Loucy (cell line): ENCODE results near the gene SCIMP.

ENCODE experiments used
- EZH2phosphoT487 ChIP-seq: fragments of 200-600 bp; IDR thresholded peaks from 2 replicates; pipeline ENCODE4 v1.6.1; 2018; ENCODE audit warnings: antibody characterized with exemption, mild to moderate bottlenecking, moderate library complexity, borderline replicate concordance
- TF ChIP-seq, protein P1 (sequence below): fragments of 200-600 bp; sonication (generic); conservative IDR thresholded peaks from 2 replicates; pipeline ENCODE4 v1.5.1; 2014; ENCODE audit warnings: mild to moderate bottlenecking, antibody characterized with exemption, low read length

DNA sequence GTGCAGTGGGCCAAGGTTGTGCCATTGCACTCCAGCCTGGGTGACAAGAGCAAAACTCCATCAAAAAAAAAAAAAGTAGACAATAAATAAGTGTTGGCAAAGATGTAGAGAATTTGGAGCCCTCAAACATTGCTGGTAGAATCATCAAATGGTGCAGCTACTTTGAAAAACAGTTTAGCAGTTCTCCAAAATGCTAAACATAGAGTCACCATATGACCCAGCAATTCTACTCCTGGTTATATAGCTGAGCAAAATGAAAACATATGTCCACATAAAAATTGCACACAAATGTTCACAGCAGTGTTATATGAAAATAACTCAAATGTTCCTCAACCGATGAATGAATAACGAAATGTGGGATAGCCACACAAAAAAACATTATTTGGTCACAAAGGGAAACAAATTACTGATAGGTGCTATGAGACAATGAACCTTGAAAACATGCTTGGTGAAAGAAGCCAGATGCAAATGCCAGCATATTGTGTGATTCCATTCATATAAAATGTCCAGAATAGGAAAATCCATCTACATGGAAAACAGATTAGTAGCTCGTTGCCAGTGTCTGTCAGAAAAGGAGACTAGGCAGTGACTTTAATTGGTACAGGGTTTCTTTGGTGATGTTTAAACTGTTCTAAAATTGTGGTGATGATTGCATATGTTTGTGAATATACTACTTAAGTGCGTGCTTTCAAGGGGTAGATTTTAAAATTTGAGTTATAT, 34.7 kb upstream of the SCIMP start:
- TF ChIP-seq, protein P1, sequence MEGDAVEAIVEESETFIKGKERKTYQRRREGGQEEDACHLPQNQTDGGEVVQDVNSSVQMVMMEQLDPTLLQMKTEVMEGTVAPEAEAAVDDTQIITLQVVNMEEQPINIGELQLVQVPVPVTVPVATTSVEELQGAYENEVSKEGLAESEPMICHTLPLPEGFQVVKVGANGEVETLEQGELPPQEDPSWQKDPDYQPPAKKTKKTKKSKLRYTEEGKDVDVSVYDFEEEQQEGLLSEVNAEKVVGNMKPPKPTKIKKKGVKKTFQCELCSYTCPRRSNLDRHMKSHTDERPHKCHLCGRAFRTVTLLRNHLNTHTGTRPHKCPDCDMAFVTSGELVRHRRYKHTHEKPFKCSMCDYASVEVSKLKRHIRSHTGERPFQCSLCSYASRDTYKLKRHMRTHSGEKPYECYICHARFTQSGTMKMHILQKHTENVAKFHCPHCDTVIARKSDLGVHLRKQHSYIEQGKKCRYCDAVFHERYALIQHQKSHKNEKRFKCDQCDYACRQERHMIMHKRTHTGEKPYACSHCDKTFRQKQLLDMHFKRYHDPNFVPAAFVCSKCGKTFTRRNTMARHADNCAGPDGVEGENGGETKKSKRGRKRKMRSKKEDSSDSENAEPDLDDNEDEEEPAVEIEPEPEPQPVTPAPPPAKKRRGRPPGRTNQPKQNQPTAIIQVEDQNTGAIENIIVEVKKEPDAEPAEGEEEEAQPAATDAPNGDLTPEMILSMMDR, result no peak
- no peak for TF ChIP-seq EZH2phosphoT487
